ENCODE results near the gene CD27.

DNA sequence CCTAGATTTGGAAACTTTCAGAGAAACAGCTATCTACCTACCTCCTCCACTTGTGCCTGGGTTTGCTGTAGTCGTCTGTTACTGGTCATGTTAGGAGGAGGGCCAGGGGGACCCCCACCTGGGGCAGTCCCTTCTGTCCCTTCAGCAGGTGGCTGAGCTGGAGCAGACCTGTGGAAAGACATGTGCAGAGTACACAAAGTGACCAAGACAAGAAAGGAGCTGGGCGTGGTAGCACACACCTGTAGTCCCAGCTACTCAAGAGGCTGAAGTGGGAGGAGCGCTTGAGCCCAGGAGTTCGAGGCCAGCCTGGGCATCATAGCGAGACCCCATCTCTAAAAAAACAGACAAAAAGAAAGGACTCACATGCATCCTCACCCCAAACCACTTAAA is 21.4 kb downstream of the CD27 start:
- TF ChIP-seq EP300 (IDR thresholded peaks at IDR 0.05; ENCODE audit: low read depth) = no peak
- TF ChIP-seq POLR2A (IDR thresholded peaks at IDR 0.05) = no peak
- no peak for TF ChIP-seq CTCF (IDR thresholded peaks at IDR 0.05)
- TF ChIP-seq POLR2AphosphoS5 (IDR thresholded peaks at IDR 0.05) = no peak

Data from transverse colon (tissue), 4 donors.